GM12865 (cell line): ENCODE data around the gene ARL9.

ENCODE experiments used
- DNase-seq: peaks from one replicate; pipeline ENCODE4 v3.0.0; 2010; ENCODE audit warnings: low read depth
- H3K4me3 ChIP-seq: 2 replicates; pipeline ENCODE4 v1.5.1; 2011; ENCODE audit warnings: mild to moderate bottlenecking, low read depth, low read length, control low read depth
- TF ChIP-seq, protein P1 (sequence below): IDR thresholded peaks from 2 replicates; pipeline ENCODE4 v1.5.1; 2011; ENCODE audit warnings: low read length, control low read depth, low read depth, inconsistent platforms; ENCODE audit not compliant: insufficient read depth; ENCODE audit errors: missing control alignments

ARL9 gene

GRCh38 chr4:56552273-56552672, 46.7 kb downstream of the ARL9 start:
- DNase-seq, result no peak
- H3K4me3 ChIP-seq, result no peak overlapping the region
- TF ChIP-seq, protein P1, sequence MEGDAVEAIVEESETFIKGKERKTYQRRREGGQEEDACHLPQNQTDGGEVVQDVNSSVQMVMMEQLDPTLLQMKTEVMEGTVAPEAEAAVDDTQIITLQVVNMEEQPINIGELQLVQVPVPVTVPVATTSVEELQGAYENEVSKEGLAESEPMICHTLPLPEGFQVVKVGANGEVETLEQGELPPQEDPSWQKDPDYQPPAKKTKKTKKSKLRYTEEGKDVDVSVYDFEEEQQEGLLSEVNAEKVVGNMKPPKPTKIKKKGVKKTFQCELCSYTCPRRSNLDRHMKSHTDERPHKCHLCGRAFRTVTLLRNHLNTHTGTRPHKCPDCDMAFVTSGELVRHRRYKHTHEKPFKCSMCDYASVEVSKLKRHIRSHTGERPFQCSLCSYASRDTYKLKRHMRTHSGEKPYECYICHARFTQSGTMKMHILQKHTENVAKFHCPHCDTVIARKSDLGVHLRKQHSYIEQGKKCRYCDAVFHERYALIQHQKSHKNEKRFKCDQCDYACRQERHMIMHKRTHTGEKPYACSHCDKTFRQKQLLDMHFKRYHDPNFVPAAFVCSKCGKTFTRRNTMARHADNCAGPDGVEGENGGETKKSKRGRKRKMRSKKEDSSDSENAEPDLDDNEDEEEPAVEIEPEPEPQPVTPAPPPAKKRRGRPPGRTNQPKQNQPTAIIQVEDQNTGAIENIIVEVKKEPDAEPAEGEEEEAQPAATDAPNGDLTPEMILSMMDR, result no peak

DNA sequence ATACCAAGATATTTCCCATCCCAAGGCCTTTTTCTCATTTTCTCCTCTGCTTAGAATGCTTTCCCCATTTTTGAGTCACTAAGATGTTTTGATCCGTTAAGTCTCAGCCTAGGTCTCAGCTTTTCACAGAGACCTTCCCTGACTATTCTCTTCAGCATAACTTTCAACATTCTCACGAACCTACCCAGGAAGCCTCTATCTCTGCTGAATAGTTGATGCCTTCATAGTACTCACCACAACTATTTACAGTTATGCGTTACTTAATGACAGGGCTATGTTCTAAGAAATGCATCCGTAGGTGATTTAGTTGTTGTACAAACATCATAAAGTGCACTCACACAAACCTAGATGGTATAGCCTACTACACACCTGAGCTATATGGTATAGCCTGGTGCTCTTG, 64.5 kb downstream of the ARL9 start:
- no peak overlapping the region for H3K4me3 ChIP-seq
- TF ChIP-seq, protein P1, result no peak
- DNase-seq, result no peak
